Stomach smooth muscle (tissue), 2 donors: ENCODE measurements around the gene CATSPERZ.
"Not testable (repeated sequence)": the region's sequence is repeated elsewhere in the genome, so short reads cannot be mapped to it uniquely, and the experiment has no call there.

ENCODE experiments used
- H3K27ac ChIP-seq: one replicate; pipeline ENCODE4 v1.7.0; 2013; ENCODE audit warnings: mild to moderate bottlenecking, low read length, inconsistent platforms
- H3K27me3 ChIP-seq, 2 donors: one replicate each; pipeline ENCODE4 v1.7.0; 2013; ENCODE audit warnings: low read length in 2 of 2; ENCODE audit not compliant: insufficient read depth in 2 of 2, control insufficient read depth in 1 of 2
- H3K36me3 ChIP-seq, 2 donors: one replicate each; pipeline ENCODE4 v1.7.0; 2013; ENCODE audit warnings: low read length in 2 of 2; ENCODE audit not compliant: control insufficient read depth in 2 of 2, insufficient read depth in 2 of 2
- H3K4me1 ChIP-seq: one replicate; pipeline ENCODE4 v1.7.0; 2013; ENCODE audit warnings: low read length; ENCODE audit not compliant: control insufficient read depth, insufficient read depth
- H3K4me3 ChIP-seq, 2 donors: one replicate each; pipeline ENCODE4 v1.7.0; 2013; ENCODE audit warnings: low read length in 2 of 2
- H3K9ac ChIP-seq, 2 donors: one replicate each; pipeline ENCODE4 v1.7.0; 2013; ENCODE audit warnings: low read length in 2 of 2, mild to moderate bottlenecking in 1 of 2
- H3K9me3 ChIP-seq, 2 donors: one replicate each; pipeline ENCODE4 v1.7.0; 2013; ENCODE audit warnings: low read length in 2 of 2; ENCODE audit not compliant: control insufficient read depth in 2 of 2
- donor health status: healthy.
- donor health status: Pancreatic carcinoma.

The CATSPERZ gene

DNA sequence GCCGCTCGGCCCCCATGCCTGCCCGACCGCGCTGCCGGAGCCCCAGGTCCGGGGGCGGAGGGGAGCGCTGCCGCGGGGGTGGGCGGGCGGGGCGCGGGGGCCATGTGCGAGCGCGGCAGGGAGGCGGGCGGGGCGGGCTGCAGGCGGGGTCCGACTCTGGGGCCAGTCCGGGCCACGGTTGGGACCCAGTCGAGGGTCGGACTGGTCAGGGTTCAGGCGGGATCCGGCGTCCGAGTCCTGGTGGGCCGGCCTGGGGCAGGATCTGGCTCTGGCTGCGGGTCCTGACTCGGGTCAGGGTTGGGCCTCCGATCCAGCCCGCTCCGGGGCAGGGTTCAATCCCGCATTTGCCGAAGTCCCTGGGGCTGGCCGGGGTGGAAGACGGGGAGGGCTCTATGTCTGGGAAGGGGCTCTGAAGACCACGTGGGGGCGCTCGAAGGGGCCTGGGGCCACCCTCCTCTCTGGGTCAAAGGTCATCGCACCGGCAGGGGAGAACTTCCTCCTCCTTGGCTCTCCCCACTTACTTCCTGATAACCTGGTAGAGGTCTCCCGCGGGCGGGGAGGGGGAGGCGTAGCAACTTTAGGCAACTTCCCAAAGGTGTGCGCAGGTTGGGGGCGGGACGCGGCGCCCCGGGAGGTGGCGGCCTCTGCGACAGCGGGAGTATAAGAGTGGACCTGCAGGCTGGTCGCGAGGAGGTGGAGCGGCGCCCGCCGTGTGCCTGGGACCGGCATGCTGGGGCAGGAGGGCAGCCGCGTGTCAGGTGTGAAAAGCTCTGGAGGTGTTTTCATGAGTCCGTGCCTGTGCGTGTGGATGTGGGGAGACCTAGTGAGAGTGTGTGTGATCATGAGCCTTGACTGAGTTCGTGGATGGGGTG lies 5.8 kb downstream of the CATSPERZ start:
- Histone ChIP-seq H3K27ac (peak overlapping the region; percentile 64), H3K36me3 (no peaks in the 10 kb centered on the region), H3K27me3 (peaks cover 6% of the 10 kb centered on the region in 2 donors), H3K4me3 (peak overlapping the region; percentile 70 to 79), H3K4me1 (peaks cover 35% of the 10 kb centered on the region), H3K9ac (peak overlapping the region; percentile 55 to 77), H3K9me3 (no peaks in the 10 kb centered on the region)

DNA sequence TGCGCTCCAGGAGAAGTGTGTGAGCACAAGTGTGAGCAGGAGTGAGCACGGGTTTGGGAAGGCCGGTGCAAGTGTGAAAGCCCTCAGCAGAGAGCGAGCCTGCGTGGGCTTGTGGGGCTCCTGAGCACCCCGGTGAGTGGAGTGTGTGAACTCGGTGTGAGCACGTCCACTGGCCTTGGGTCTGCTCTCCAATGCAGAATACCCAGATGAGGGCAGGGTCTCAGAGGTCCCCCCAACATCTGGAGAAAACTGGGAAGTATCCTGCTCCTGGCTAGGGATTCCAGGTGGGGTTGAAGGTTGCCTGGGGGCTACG lies 6.4 kb downstream of the CATSPERZ start:
- Histone ChIP-seq H3K27me3 (peaks cover 5% of the 10 kb centered on the region in 2 donors), H3K4me1 (peaks cover 31% of the 10 kb centered on the region), H3K4me3 (peak overlapping the region; percentile 70 to 79), H3K27ac (peak overlapping the region; percentile 64), H3K9me3 (no peaks in the 10 kb centered on the region), H3K9ac (peak overlapping the region; percentile 55 to 77), H3K36me3 (no peaks in the 10 kb centered on the region)

DNA sequence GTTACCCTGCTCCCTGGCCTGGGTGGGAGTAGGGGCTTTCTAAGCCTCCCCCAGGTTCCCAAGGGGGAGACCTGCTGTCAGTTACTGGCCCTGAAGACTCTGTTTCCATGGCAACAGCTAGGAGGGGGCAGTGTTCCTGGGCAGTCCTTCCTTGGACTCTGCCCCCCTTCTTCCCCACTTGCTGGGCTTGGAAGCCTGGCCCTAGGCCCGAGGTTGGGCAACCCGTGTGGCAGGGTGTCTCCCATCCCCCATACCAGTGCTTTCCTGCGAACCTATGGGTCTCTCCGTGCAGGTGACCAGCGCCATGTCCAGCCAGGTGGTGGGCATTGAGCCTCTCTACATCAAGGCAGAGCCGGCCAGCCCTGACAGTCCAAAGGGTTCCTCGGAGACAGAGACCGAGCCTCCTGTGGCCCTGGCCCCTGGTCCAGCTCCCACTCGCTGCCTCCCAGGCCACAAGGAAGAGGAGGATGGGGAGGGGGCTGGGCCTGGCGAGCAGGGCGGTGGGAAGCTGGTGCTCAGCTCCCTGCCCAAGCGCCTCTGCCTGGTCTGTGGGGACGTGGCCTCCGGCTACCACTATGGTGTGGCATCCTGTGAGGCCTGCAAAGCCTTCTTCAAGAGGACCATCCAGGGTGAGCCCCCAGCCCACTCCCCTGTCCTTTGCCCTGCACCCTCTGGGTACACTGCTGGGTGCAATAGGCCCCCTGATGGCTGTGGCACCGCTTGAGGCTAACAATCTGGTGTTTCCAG lies 6.9 kb downstream of the CATSPERZ start:
- H3K4me1 ChIP-seq, result peaks cover 31% of the 10 kb centered on the region
- H3K36me3 ChIP-seq, result no peaks in the 10 kb centered on the region
- no peaks in the 10 kb centered on the region for H3K9me3 ChIP-seq
- peak overlapping the region; percentile 64 for H3K27ac ChIP-seq
- H3K27me3 ChIP-seq, result no peaks in the 10 kb centered on the region
- peak overlapping the region; percentile 70 to 79 for H3K4me3 ChIP-seq
- H3K9ac ChIP-seq, result peak overlapping the region; percentile 55 to 77

DNA sequence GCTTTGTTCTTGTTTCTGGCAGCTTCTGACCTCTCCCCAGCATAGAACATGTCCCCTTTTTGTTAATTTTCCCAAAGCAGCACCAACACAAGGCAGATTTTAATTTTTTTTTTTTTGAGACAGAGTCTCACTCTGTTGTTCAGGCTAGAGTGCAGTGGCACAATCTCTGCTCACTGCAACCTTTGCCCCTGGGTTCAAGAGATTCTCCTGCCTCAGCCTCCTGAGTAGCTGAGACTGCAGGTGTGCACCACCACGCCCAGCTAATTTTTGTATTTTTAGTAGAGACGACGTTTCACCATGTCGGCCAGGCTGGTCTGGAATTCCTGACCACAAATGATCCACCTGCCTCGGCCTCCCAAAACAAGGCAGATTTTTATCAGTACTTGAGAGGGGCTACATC lies 7.6 kb downstream of the CATSPERZ start:
- not testable (repeated sequence) for H3K27me3 ChIP-seq, H3K36me3 ChIP-seq, H3K9ac ChIP-seq, H3K27ac ChIP-seq, H3K9me3 ChIP-seq, H3K4me3 ChIP-seq
- peaks cover 31% of the 10 kb centered on the region for H3K4me1 ChIP-seq

DNA sequence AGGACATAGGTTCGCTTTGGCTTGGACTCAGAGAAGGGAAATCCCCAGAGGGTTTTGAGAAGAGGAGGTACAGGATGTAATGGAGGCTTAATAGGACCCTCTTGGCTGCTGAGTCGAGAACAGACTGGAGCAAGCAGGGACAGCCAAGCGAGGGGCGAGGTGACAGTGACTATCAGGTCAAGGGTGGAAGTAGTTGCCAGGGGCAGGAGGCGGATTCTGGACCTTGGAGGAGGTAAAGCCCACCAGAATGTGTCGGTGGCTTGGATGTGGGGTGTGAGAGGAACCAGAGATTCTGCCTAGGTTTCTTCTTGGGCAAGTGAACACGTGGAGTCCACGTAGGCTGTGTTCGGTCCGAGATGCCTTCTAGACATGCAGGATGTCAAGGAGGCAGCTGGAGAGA lies 12.8 kb downstream of the CATSPERZ start:
- Histone ChIP-seq H3K4me1 (peaks cover 18% of the 10 kb centered on the region), H3K9me3 (no peaks in the 10 kb centered on the region), H3K9ac (peak overlapping the region in 1 of 2 donors; percentile 42), H3K27me3 (no peaks in the 10 kb centered on the region), H3K4me3 (no peak overlapping the region), H3K36me3 (peaks cover 10 to 12% of the 10 kb centered on the region in 2 donors), H3K27ac (peak overlapping the region; percentile 18)

DNA sequence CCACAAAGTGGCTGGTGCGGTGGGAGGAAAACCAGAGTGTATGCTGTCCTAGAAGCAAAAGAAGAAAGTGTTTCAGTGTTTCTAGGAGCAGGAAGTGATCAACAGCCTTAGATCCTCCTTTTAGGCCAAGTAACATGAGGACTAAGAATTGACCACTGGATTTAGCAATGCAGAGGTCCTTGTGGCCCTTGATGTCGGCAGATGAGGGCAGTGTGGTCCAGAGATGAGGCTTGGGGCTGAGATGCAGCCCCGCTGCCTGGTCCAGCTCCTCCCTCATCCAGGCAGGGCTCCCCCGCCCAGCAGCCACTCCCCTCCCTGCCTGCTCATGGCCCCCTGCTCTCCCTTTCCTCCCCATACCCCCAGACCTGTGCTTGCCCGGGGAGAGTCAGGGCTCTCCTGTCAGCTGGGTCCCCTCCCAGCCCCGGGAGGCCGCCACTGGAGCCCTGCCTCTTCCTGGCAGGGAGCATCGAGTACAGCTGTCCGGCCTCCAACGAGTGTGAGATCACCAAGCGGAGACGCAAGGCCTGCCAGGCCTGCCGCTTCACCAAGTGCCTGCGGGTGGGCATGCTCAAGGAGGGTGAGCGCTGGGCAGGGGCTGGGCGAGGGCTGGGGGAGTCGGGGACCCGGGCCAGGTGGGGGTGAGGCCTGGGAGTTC lies 13.5 kb downstream of the CATSPERZ start:
- H3K27ac ChIP-seq, result peak overlapping the region; percentile 18
- H3K4me1 ChIP-seq, result peaks cover 18% of the 10 kb centered on the region
- H3K9me3 ChIP-seq, result no peaks in the 10 kb centered on the region
- H3K27me3 ChIP-seq, result no peaks in the 10 kb centered on the region
- peak overlapping the region in 1 of 2 donors; percentile 15 for H3K4me3 ChIP-seq
- H3K9ac ChIP-seq, result peak overlapping the region in 1 of 2 donors; percentile 42
- H3K36me3 ChIP-seq, result peaks cover 10 to 12% of the 10 kb centered on the region in 2 donors

DNA sequence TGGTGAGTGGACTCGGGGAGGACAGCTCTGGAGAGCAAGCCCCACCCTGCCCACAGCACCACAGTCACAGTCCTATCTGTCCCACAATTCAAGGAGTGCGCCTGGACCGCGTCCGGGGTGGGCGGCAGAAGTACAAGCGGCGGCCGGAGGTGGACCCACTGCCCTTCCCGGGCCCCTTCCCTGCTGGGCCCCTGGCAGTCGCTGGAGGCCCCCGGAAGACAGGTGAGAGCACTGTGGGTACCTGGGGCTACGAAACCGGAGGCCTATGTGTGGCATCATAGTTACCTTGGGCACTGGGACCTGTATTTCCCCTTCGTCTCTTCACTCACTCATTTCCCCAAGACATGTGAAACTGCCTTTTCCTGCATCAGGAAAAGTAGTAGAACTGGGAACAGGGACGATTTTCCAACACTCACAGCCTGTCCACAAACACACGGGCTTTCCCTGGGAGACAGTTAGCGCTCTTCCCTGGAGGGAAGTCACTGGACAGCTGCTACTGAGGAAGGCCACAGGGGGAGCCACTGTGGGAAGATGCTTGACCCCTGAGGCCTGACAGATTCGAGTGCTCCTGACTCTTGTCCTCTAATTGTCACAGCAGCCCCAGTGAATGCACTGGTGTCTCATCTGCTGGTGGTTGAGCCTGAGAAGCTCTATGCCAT lies 14.1 kb downstream of the CATSPERZ start:
- Histone ChIP-seq H3K27me3 (no peaks in the 10 kb centered on the region), H3K9ac (no peak overlapping the region), H3K36me3 (peaks cover 10 to 12% of the 10 kb centered on the region in 2 donors), H3K4me1 (peaks cover 23% of the 10 kb centered on the region), H3K27ac (peak overlapping the region; percentile 11), H3K9me3 (no peaks in the 10 kb centered on the region), H3K4me3 (no peak overlapping the region)

DNA sequence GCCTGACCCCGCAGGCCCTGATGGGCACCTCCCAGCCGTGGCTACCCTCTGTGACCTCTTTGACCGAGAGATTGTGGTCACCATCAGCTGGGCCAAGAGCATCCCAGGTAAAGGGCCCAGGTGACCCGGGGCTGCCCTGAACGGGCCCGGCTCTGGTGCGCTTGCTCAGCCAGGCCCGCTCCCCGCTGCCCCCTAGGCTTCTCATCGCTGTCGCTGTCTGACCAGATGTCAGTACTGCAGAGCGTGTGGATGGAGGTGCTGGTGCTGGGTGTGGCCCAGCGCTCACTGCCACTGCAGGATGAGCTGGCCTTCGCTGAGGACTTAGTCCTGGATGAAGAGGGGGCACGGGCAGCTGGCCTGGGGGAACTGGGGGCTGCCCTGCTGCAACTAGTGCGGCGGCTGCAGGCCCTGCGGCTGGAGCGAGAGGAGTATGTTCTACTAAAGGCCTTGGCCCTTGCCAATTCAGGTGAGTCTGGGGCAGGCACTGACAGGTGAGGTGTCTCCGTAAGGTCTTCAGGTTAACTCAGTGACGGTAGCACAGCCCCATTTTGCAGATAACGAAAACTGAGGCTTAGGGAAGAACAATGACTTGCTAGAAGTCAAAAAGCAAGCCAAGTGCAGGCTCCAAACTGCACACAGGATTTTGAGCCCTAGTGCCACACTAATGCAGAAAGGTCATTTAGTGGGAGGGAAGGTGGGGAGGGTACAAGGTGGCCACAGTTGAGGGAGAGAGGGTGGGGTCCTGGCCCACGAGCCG lies 14.8 kb downstream of the CATSPERZ start:
- H3K27me3 ChIP-seq, result no peaks in the 10 kb centered on the region
- peaks cover 10 to 12% of the 10 kb centered on the region in 2 donors for H3K36me3 ChIP-seq
- H3K4me3 ChIP-seq, result no peak overlapping the region
- H3K27ac ChIP-seq, result no peak overlapping the region
- H3K9ac ChIP-seq, result no peak overlapping the region
- peaks cover 24% of the 10 kb centered on the region for H3K4me1 ChIP-seq
- H3K9me3 ChIP-seq, result no peaks in the 10 kb centered on the region

DNA sequence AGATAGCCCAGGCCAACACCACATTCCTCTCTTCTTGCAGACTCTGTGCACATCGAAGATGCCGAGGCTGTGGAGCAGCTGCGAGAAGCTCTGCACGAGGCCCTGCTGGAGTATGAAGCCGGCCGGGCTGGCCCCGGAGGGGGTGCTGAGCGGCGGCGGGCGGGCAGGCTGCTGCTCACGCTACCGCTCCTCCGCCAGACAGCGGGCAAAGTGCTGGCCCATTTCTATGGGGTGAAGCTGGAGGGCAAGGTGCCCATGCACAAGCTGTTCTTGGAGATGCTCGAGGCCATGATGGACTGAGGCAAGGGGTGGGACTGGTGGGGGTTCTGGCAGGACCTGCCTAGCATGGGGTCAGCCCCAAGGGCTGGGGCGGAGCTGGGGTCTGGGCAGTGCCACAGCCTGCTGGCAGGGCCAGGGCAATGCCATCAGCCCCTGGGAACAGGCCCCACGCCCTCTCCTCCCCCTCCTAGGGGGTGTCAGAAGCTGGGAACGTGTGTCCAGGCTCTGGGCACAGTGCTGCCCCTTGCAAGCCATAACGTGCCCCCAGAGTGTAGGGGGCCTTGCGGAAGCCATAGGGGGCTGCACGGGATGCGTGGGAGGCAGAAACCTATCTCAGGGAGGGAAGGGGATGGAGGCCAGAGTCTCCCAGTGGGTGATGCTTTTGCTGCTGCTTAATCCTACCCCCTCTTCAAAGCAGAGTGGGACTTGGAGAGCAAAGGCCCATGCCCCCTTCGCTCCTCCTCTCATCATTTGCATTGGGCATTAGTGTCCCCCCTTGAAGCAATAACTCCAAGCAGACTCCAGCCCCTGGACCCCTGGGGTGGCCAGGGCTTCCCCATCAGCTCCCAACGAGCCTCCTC lies 15.7 kb downstream of the CATSPERZ start:
- Histone ChIP-seq H3K36me3 (peaks cover 10 to 14% of the 10 kb centered on the region in 2 donors), H3K4me1 (peaks cover 25% of the 10 kb centered on the region)
- not testable (repeated sequence) for H3K9me3 ChIP-seq, H3K4me3 ChIP-seq, H3K27me3 ChIP-seq, H3K27ac ChIP-seq, H3K9ac ChIP-seq
